Thyroid gland (tissue), 4 donors: Measurements from ENCODE around the gene KRT28.

ENCODE experiments used
- CTCF ChIP-seq, 6 experiments: fragments of 200-600 bp in 3 of 6; fragments of 450-650 bp in 3 of 6; sonication (generic) in 3 of 6; IDR thresholded peaks; one replicate each; pipeline ENCODE4 v1.5.1; 2016 to 2019; ENCODE audit warnings: antibody characterized with exemption in 6 of 6, mild to moderate bottlenecking in 2 of 6, inconsistent platforms in 1 of 6, moderate library complexity in 1 of 6
- POLR2A ChIP-seq, 2 donors: fragments of 450-650 bp; IDR thresholded peaks; one replicate each; pipeline ENCODE4 v1.6.1; 2017; ENCODE audit warnings: antibody characterized with exemption in 2 of 2, mild to moderate bottlenecking in 2 of 2, moderate library complexity in 1 of 2

- no peak for TF ChIP-seq CTCF (IDR thresholded peaks at IDR 0.05)
- TF ChIP-seq POLR2A (IDR thresholded peaks at IDR 0.05) = no peak
These were observed 46.0 kb downstream of the KRT28 start for GRCh38 chr17:40753804-40754203.
